AG09309 (cell line): ENCODE data around the gene MS4A18.

Experiments used
- DNase-seq: peaks from one replicate; pipeline ENCODE4 v3.0.0-alpha.2; 2010; ENCODE audit warnings: low read depth
- H3K4me3 ChIP-seq: 2 replicates; pipeline ENCODE4 v1.5.1; 2011; ENCODE audit warnings: mild to moderate bottlenecking, low read depth, low read length, moderate library complexity; ENCODE audit not compliant: control insufficient read depth
- CTCF ChIP-seq: IDR thresholded peaks from 2 replicates; pipeline ENCODE4 v1.5.1; 2011; ENCODE audit warnings: mild to moderate bottlenecking, low read depth, low read length, inconsistent platforms; ENCODE audit not compliant: insufficient read depth, control insufficient read depth; ENCODE audit errors: missing control alignments

MS4A18 gene

GRCh38 chr11:60731586-60731985 is 7.1 kb downstream of the MS4A18 start:
- H3K4me3 ChIP-seq: no peak overlapping the region
- no peak for DNase-seq
- no peak for TF ChIP-seq CTCF

GRCh38 chr11:60734279-60734678 is 9.8 kb downstream of the MS4A18 start:
- no peak for TF ChIP-seq CTCF
- DNase-seq: no peak
- H3K4me3 ChIP-seq: no peak overlapping the region

- no peak overlapping the region for H3K4me3 ChIP-seq
- TF ChIP-seq CTCF: no peak
- no peak for DNase-seq
These were observed 14.6 kb downstream of the MS4A18 start for GRCh38 chr11:60739114-60739513.

- DNase-seq: no peak
- no peak overlapping the region for H3K4me3 ChIP-seq
- no peak for TF ChIP-seq CTCF
These were observed 16.1 kb downstream of the MS4A18 start for GRCh38 chr11:60740573-60740972.

- no peak for DNase-seq
- TF ChIP-seq CTCF: no peak
- H3K4me3 ChIP-seq: no peak overlapping the region
These were observed 16.9 kb downstream of the MS4A18 start for GRCh38 chr11:60741421-60741820.

- no peak overlapping the region for H3K4me3 ChIP-seq
- no peak for DNase-seq
- TF ChIP-seq CTCF: no peak
These were observed 18.5 kb downstream of the MS4A18 start for GRCh38 chr11:60743058-60743457.

GRCh38 chr11:60744114-60744513 is 19.6 kb downstream of the MS4A18 start:
- no peak for TF ChIP-seq CTCF
- DNase-seq: no peak
- no peak overlapping the region for H3K4me3 ChIP-seq
